ENCODE data around the gene MYH10.

DNA sequence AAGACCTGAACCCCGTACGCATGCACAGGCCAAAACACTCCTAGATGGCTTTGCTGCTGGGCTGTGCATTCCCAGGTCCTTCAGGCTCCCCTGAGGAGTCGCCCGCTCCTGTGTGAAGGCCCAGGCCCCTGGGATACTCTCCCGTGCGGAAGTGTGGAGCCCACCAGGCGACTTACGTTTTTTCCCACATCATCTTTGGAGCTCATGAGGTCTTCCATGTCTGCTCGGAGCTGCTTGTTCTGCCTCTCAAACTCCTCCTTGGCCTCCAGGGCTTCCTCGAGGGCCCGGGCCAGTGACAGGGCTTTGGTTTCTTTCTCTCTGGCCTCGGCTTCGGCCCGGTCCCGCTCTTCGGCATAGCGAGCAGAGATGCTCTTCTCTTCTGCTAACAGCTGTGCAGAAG lies 138.4 kb downstream of the MYH10 start:
- TF ChIP-seq U2AF1 (optimal IDR thresholded peaks at IDR 0.05; ENCODE audit: low read depth, low read length): no peak
- TF ChIP-seq, protein P1, sequence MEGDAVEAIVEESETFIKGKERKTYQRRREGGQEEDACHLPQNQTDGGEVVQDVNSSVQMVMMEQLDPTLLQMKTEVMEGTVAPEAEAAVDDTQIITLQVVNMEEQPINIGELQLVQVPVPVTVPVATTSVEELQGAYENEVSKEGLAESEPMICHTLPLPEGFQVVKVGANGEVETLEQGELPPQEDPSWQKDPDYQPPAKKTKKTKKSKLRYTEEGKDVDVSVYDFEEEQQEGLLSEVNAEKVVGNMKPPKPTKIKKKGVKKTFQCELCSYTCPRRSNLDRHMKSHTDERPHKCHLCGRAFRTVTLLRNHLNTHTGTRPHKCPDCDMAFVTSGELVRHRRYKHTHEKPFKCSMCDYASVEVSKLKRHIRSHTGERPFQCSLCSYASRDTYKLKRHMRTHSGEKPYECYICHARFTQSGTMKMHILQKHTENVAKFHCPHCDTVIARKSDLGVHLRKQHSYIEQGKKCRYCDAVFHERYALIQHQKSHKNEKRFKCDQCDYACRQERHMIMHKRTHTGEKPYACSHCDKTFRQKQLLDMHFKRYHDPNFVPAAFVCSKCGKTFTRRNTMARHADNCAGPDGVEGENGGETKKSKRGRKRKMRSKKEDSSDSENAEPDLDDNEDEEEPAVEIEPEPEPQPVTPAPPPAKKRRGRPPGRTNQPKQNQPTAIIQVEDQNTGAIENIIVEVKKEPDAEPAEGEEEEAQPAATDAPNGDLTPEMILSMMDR (IDR thresholded peaks at IDR 0.05 in 2 of 3, conservative IDR thresholded peaks at IDR 0.05 in 1 of 3; ENCODE audit: insufficient read depth in 2 of 3, low read depth in 1 of 3, low read length in 3 of 3): no peak

Measured in K562 (cell line).